Inflammatory macrophage treated with lipopolysaccharide for 1 hour (primary cell): ENCODE measurements around the gene CILP2.

Experiments used
- DNase-seq, 2 donors: peaks; one replicate each; pipeline ENCODE4 v3.0.0-alpha.2; 2020 to 2022

Gene CILP2

GRCh38 chr19:19538061-19538784 is at the start of gene CILP2:
TSS of gene CILP2 (plus strand) at chr19:19538265. CDS start at chr19:19538350, 85 bp downstream.
- no peak for DNase-seq

GRCh38 chr19:19488875-19489690 is 49.0 kb upstream of the CILP2 start:
- peak; percentile 73 to 83 for DNase-seq

GRCh38 chr19:19489804-19490204 is 48.3 kb upstream of the CILP2 start:
- no peak for DNase-seq

GRCh38 chr19:19490214-19490968 is 47.7 kb upstream of the CILP2 start:
- peak; percentile 45 to 89 for DNase-seq

- DNase-seq = no peak
Observed at GRCh38 chr19:19491321-19492025, 46.6 kb upstream of the CILP2 start.

GRCh38 chr19:19492026-19492610 is 45.9 kb upstream of the CILP2 start:
- DNase-seq = no peak

GRCh38 chr19:19493841-19494546 is 44.1 kb upstream of the CILP2 start:
- DNase-seq = peak in 1 of 2 donors; percentile 18

GRCh38 chr19:19495614-19496603 is 42.2 kb upstream of the CILP2 start:
- DNase-seq = no peak

- no peak for DNase-seq
Observed at GRCh38 chr19:19498255-19498991, 39.6 kb upstream of the CILP2 start.

- DNase-seq = no peak
Observed at GRCh38 chr19:19499272-19499995, 38.6 kb upstream of the CILP2 start.

- no peak for DNase-seq
Observed at GRCh38 chr19:19500975-19501644, 37.0 kb upstream of the CILP2 start.

- no peak for DNase-seq
Observed at GRCh38 chr19:19501798-19502197, 36.3 kb upstream of the CILP2 start.

- DNase-seq = no peak
Observed at GRCh38 chr19:19502281-19502680, 35.8 kb upstream of the CILP2 start.

GRCh38 chr19:19502808-19503602 is 35.1 kb upstream of the CILP2 start:
- DNase-seq = no peak

- DNase-seq = no peak
Observed at GRCh38 chr19:19504754-19505668, 33.1 kb upstream of the CILP2 start.

GRCh38 chr19:19505669-19506326 is 32.3 kb upstream of the CILP2 start:
- DNase-seq = no peak
